GM18858 (cell line): ENCODE measurements around the gene ARSB.
"Not testable (repeated sequence)": the region's sequence is repeated elsewhere in the genome, so short reads cannot be mapped to it uniquely, and the experiment has no call there.

ENCODE experiments used
- ATAC-seq: cut with Tn5 transposase; IDR thresholded peaks from one replicate; pipeline ENCODE4 v1.9.1; 2021; ENCODE audit not compliant: unreplicated experiment

ARSB gene

GRCh38 chr5:78782728-78783127 lies 202.4 kb downstream of the ARSB start:
- no peak for ATAC-seq

- ATAC-seq, result no peak
Observed at GRCh38 chr5:78781611-78782286, 203.4 kb downstream of the ARSB start.

- ATAC-seq, result no peak
Observed at GRCh38 chr5:78779771-78780616, 205.1 kb downstream of the ARSB start.

GRCh38 chr5:78779262-78779661 lies 205.8 kb downstream of the ARSB start:
- ATAC-seq, result no peak

GRCh38 chr5:78778538-78778937 lies 206.6 kb downstream of the ARSB start:
- ATAC-seq, result no peak

GRCh38 chr5:78777901-78778300 lies 207.2 kb downstream of the ARSB start:
- ATAC-seq, result no peak

GRCh38 chr5:78776637-78777036 lies 208.5 kb downstream of the ARSB start:
- ATAC-seq, result no peak

- no peak for ATAC-seq
Observed at GRCh38 chr5:78773655-78774054, 211.5 kb downstream of the ARSB start.

- no peak for ATAC-seq
Observed at GRCh38 chr5:78771260-78772205, 213.6 kb downstream of the ARSB start.

- ATAC-seq, result no peak
Observed at GRCh38 chr5:78768781-78769380, 216.2 kb downstream of the ARSB start.

GRCh38 chr5:78766412-78766762 lies 218.7 kb downstream of the ARSB start:
- ATAC-seq, result no peak

GRCh38 chr5:78765756-78766411 lies 219.2 kb downstream of the ARSB start:
- ATAC-seq, result no peak

GRCh38 chr5:78765116-78765515 lies 220.0 kb downstream of the ARSB start:
- no peak for ATAC-seq

GRCh38 chr5:78763659-78764189 lies 221.4 kb downstream of the ARSB start:
- ATAC-seq, result no peak

- ATAC-seq, result not testable (repeated sequence)
Observed at GRCh38 chr5:78762743-78763142, 222.4 kb downstream of the ARSB start.

GRCh38 chr5:78761840-78762239 lies 223.3 kb downstream of the ARSB start:
- no peak for ATAC-seq

- ATAC-seq, result no peak
Observed at GRCh38 chr5:78760770-78761169, 224.3 kb downstream of the ARSB start.

- no peak for ATAC-seq
Observed at GRCh38 chr5:78760366-78760765, 224.7 kb downstream of the ARSB start.

- ATAC-seq, result peak; percentile 61
Observed at GRCh38 chr5:78758169-78758839, 226.8 kb downstream of the ARSB start.
